WI38 (cell line): Measurements from ENCODE around the gene USH1C.

ENCODE experiments used
- H3K4me3 ChIP-seq: 2 replicates; pipeline ENCODE4 v1.5.1; 2011; ENCODE audit warnings: low read depth, mild to moderate bottlenecking, control low read depth, low read length
- TF ChIP-seq, protein P1 (sequence below): IDR thresholded peaks from 2 replicates; pipeline ENCODE4 v1.5.1; 2012; ENCODE audit warnings: low read depth, mild to moderate bottlenecking, control low read depth, low read length

The USH1C gene

DNA sequence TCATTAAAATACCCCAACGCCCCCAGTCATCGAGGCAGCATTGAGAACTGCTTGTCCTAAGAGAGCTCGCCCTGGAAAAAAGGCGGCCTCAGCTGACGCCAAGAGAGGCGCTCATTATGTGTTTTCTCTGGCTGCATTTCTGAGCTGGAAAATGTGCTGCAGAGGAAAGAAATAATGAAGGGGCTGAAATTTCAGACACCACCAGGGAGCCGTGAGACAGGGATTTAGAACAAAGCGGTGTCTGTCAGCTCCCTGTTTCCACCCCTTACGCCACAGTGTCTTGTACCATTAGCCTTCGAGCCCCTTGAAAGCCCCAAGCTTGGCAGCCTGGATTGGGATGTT lies 14.4 kb downstream of the USH1C start:
- H3K4me3 ChIP-seq, result no peak overlapping the region
- TF ChIP-seq, protein P1, sequence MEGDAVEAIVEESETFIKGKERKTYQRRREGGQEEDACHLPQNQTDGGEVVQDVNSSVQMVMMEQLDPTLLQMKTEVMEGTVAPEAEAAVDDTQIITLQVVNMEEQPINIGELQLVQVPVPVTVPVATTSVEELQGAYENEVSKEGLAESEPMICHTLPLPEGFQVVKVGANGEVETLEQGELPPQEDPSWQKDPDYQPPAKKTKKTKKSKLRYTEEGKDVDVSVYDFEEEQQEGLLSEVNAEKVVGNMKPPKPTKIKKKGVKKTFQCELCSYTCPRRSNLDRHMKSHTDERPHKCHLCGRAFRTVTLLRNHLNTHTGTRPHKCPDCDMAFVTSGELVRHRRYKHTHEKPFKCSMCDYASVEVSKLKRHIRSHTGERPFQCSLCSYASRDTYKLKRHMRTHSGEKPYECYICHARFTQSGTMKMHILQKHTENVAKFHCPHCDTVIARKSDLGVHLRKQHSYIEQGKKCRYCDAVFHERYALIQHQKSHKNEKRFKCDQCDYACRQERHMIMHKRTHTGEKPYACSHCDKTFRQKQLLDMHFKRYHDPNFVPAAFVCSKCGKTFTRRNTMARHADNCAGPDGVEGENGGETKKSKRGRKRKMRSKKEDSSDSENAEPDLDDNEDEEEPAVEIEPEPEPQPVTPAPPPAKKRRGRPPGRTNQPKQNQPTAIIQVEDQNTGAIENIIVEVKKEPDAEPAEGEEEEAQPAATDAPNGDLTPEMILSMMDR, result no peak

GRCh38 chr11:17528906-17529843 lies 15.0 kb downstream of the USH1C start:
- no peak overlapping the region for H3K4me3 ChIP-seq
- TF ChIP-seq, protein P1, result no peak

GRCh38 chr11:17528181-17528691 lies 16.0 kb downstream of the USH1C start:
- no peak overlapping the region for H3K4me3 ChIP-seq
- TF ChIP-seq, protein P1, result peak; percentile 62

GRCh38 chr11:17527628-17527995 lies 16.6 kb downstream of the USH1C start:
- H3K4me3 ChIP-seq, result no peak overlapping the region
- TF ChIP-seq, protein P1, result no peak

DNA sequence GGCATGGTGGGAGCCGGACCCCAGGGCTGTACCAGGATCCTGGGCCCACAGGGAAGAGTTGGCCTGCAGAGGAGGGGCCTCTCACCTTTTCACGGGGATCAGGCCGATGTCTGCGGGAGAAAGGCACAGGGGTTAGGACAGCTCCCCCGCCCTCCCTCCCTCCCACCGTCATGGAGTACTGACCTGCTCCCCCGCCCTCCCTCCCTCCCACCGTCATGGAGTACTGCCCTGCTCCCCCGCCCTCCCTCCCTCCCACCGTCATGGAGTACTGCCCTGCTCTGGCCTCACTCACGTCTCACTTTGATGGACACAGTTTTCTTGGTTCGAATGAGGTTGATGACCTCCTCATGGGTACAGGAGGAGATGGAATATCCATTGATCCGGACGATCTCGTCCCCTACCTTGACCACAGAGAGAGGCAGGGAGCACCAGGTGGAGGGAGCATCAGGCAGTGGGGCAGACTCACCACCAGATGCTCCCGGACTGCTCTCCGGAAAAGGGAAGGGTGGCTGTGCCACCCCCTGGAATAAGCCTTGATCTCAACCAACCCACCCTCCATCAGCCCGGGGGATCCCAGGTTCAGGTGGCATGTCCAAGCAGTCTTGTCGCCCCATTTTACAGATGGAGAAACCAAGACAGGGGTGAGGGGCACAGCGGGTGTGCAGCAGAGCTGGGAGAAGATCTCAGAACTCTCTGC lies 17.1 kb downstream of the USH1C start:
- H3K4me3 ChIP-seq, result no peak overlapping the region
- TF ChIP-seq, protein P1, result no peak

GRCh38 chr11:17526326-17526725 lies 17.9 kb downstream of the USH1C start:
- TF ChIP-seq, protein P1, result no peak
- H3K4me3 ChIP-seq, result no peak overlapping the region

DNA sequence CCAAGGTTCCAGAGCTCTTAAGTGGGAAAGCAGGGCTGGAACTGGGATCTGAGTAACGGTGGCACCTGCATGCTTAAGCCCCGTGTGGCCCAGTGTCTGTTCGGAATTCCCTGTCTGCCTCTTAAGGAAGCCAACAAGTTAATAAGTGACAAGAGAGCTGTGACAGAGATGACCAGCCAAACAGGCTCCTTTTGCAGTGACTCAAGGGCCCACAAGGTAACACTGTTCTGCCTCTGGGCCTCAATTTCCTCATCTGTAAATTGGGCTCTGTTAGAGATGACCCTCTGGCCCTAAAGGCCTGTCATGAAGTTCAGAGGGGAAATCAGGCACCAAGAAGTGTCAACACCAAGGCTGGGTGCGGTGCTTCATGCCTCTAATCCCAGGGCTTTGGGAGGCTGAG lies 18.6 kb downstream of the USH1C start:
- TF ChIP-seq, protein P1, result no peak
- H3K4me3 ChIP-seq, result no peak overlapping the region
